ENCODE measurements around the gene SPARCL1.

GRCh38 chr4:87557348-87557747 is 28.2 kb upstream of the SPARCL1 start:
- TF ChIP-seq CTCF (IDR thresholded peaks at IDR 0.05 in 4 of 5, conservative IDR thresholded peaks at IDR 0.05 in 1 of 5) = no peak
- TF ChIP-seq POLR2A (IDR thresholded peaks at IDR 0.05) = no peak
